IgD-negative memory B cell (primary cell): ENCODE results near the gene GMPR2. TPM values are rescaled to one million over a fixed set of nuclear protein-coding genes. Genes with fewer than 3 reads are reported as not detected.
"Not testable (repeated sequence)": the region's sequence is repeated elsewhere in the genome, so short reads cannot be mapped to it uniquely, and the experiment has no call there.

Experiments used
- H3K27ac Mint-ChIP-seq, 3 donors: one replicate each; pipeline ENCODE4 v1.8.0; 2020 to 2022; ENCODE audit warnings: mild to moderate bottlenecking in 3 of 3, mixed read lengths in 3 of 3, moderate library complexity in 1 of 3
- H3K27me3 Mint-ChIP-seq: one replicate; pipeline ENCODE4 v1.8.0; 2021; ENCODE audit warnings: mixed read lengths
- H3K36me3 Mint-ChIP-seq: one replicate; pipeline ENCODE4 v1.8.0; 2020; ENCODE audit warnings: mild to moderate bottlenecking, mixed read lengths
- H3K4me1 Mint-ChIP-seq, 3 donors: one replicate each; pipeline ENCODE4 v1.8.0; 2020 to 2022; ENCODE audit warnings: mixed read lengths in 3 of 3, mild to moderate bottlenecking in 1 of 3
- H3K4me3 Mint-ChIP-seq, 4 donors: one replicate each; pipeline ENCODE4 v1.8.0; 2020 to 2022; ENCODE audit warnings: mild to moderate bottlenecking in 4 of 4, mixed read lengths in 4 of 4, moderate library complexity in 3 of 4
- H3K9me3 Mint-ChIP-seq, 3 donors: one replicate each; pipeline ENCODE4 v1.8.0; 2020 to 2021; ENCODE audit warnings: mixed read lengths in 3 of 3, mild to moderate bottlenecking in 1 of 3
- polyA plus RNA-seq: library from polyadenylated mRNA; unstranded; fragments of 300-500 nt; fragmentation: Illumina TruSeq; gene quantifications from one replicate; pipeline ENCODE4 v1.2.3, GENCODE V29; 2021

GMPR2 gene
- polyA plus RNA-seq, 1 donor from 2014 or later, result 64.1 TPM

GRCh38 chr14:24194873-24195185, 37.9 kb upstream of the GMPR2 start:
- no peaks in the 10 kb centered on the region for H3K27me3 Mint-ChIP-seq
- peak overlapping the region; percentile 93 to 97 (median 96) for H3K4me3 Mint-ChIP-seq

GRCh38 chr14:24195186-24196070, 37.3 kb upstream of the GMPR2 start, which contains the start of gene TM9SF1:
Gene TM9SF1 (minus strand): TSS chr14:24195441. CDS start chr14:24195019, 422 bp downstream.
- H3K27ac Mint-ChIP-seq, result peak within 1 kb of the TSS; percentile 99

More at GRCh38 chr14:24194873-24195185, 37.9 kb upstream of the GMPR2 start:
- no peaks in the 10 kb centered on the region for H3K9me3 Mint-ChIP-seq
- H3K36me3 Mint-ChIP-seq, result no peaks in the 10 kb centered on the region
- H3K27ac Mint-ChIP-seq, result peak overlapping the region; percentile 99
- H3K4me1 Mint-ChIP-seq, result peaks cover 30 to 32% (median 31%) of the 10 kb centered on the region in 3 donors

GRCh38 chr14:24196071-24197055, 36.4 kb upstream of the GMPR2 start:
- peak overlapping the region; percentile 99 for H3K27ac Mint-ChIP-seq
- no peaks in the 10 kb centered on the region for H3K27me3 Mint-ChIP-seq
- peaks cover 30 to 31% (median 31%) of the 10 kb centered on the region in 3 donors for H3K4me1 Mint-ChIP-seq
- H3K4me3 Mint-ChIP-seq, result peak overlapping the region; percentile 93 to 97 (median 96)
- no peaks in the 10 kb centered on the region for H3K36me3 Mint-ChIP-seq
- no peaks in the 10 kb centered on the region for H3K9me3 Mint-ChIP-seq

More at GRCh38 chr14:24195186-24196070, 37.3 kb upstream of the GMPR2 start, which contains the start of gene TM9SF1:
- Mint-ChIP-seq H3K4me1 (peaks cover 30 to 31% (median 31%) of the 10 kb centered on the region in 3 donors), H3K9me3 (no peaks in the 10 kb centered on the region), H3K4me3 (peak within 1 kb of the TSS; percentile 93 to 97 (median 96)), H3K36me3 (no peaks in the 10 kb centered on the region), H3K27me3 (no peaks in the 10 kb centered on the region)

GRCh38 chr14:24197056-24197450, 35.7 kb upstream of the GMPR2 start:
- Mint-ChIP-seq H3K4me3 (peak overlapping the region in 3 of 4 donors; percentile 93 to 97 (median 97)), H3K36me3 (peaks cover under 1% of the 10 kb centered on the region), H3K9me3 (peaks cover 0 to 1% (median 0%) of the 10 kb centered on the region in 3 donors), H3K27me3 (no peaks in the 10 kb centered on the region), H3K27ac (peak overlapping the region; percentile 94 to 99 (median 99)), H3K4me1 (peaks cover 30 to 31% (median 31%) of the 10 kb centered on the region in 3 donors)

- peaks cover 0 to 5% (median 2%) of the 10 kb centered on the region in 3 donors for H3K9me3 Mint-ChIP-seq
- no peaks in the 10 kb centered on the region for H3K27me3 Mint-ChIP-seq
- peak overlapping the region; percentile 63 to 84 (median 63) for H3K27ac Mint-ChIP-seq
- H3K36me3 Mint-ChIP-seq, result peaks cover 2% of the 10 kb centered on the region
- peak overlapping the region in 2 of 4 donors; percentile 20 to 97 for H3K4me3 Mint-ChIP-seq
- H3K4me1 Mint-ChIP-seq, result peaks cover 27 to 30% (median 28%) of the 10 kb centered on the region in 3 donors
Observed at GRCh38 chr14:24198814-24199524, 33.8 kb upstream of the GMPR2 start.

- H3K4me3 Mint-ChIP-seq, result peak overlapping the region in 1 of 4 donors; percentile 49
- not testable (repeated sequence) for H3K36me3 Mint-ChIP-seq, H3K9me3 Mint-ChIP-seq, H3K27ac Mint-ChIP-seq, H3K27me3 Mint-ChIP-seq
- peaks cover 14 to 34% (median 26%) of the 10 kb centered on the region in 3 donors for H3K4me1 Mint-ChIP-seq
Observed at GRCh38 chr14:24202538-24202937, 30.2 kb upstream of the GMPR2 start.

GRCh38 chr14:24203249-24203886, 29.4 kb upstream of the GMPR2 start:
- Mint-ChIP-seq H3K4me1 (peaks cover 13 to 34% (median 26%) of the 10 kb centered on the region in 3 donors), H3K4me3 (peak overlapping the region in 1 of 4 donors; percentile 49)
- H3K9me3 Mint-ChIP-seq, H3K36me3 Mint-ChIP-seq, H3K27me3 Mint-ChIP-seq, H3K27ac Mint-ChIP-seq: not testable (repeated sequence)

- Mint-ChIP-seq H3K9me3 (peaks cover 0 to 5% (median 2%) of the 10 kb centered on the region in 3 donors), H3K36me3 (peaks cover 8% of the 10 kb centered on the region), H3K27ac (peak overlapping the region in 1 of 3 donors; percentile 11), H3K4me3 (peak overlapping the region in 1 of 4 donors; percentile 69), H3K27me3 (no peaks in the 10 kb centered on the region), H3K4me1 (peaks cover 6 to 25% (median 16%) of the 10 kb centered on the region in 3 donors)
Observed at GRCh38 chr14:24204163-24205146, 28.3 kb upstream of the GMPR2 start.

GRCh38 chr14:24206260-24207103, 26.2 kb upstream of the GMPR2 start:
- H3K4me1 Mint-ChIP-seq, result peaks cover 8 to 26% (median 24%) of the 10 kb centered on the region in 3 donors

GRCh38 chr14:24207104-24207551, 25.6 kb upstream of the GMPR2 start:
- H3K4me3 Mint-ChIP-seq, result no peak overlapping the region
- H3K27ac Mint-ChIP-seq, result peak overlapping the region; percentile 42 to 86 (median 60)
- peaks cover 0 to 5% (median 0%) of the 10 kb centered on the region in 3 donors for H3K9me3 Mint-ChIP-seq
- no peaks in the 10 kb centered on the region for H3K27me3 Mint-ChIP-seq
- peaks cover 13 to 30% (median 27%) of the 10 kb centered on the region in 3 donors for H3K4me1 Mint-ChIP-seq
- H3K36me3 Mint-ChIP-seq, result peaks cover 7% of the 10 kb centered on the region

More at GRCh38 chr14:24206260-24207103, 26.2 kb upstream of the GMPR2 start:
- peak overlapping the region in 1 of 4 donors; percentile 35 for H3K4me3 Mint-ChIP-seq
- H3K27me3 Mint-ChIP-seq, result no peaks in the 10 kb centered on the region
- H3K9me3 Mint-ChIP-seq, result peaks cover 0 to 5% (median 2%) of the 10 kb centered on the region in 3 donors
- H3K36me3 Mint-ChIP-seq, result peaks cover 8% of the 10 kb centered on the region
- peak overlapping the region in 2 of 3 donors; percentile 42 to 60 for H3K27ac Mint-ChIP-seq

- Mint-ChIP-seq H3K27me3 (no peaks in the 10 kb centered on the region), H3K36me3 (peaks cover 5% of the 10 kb centered on the region), H3K9me3 (peaks cover 0 to 5% (median 0%) of the 10 kb centered on the region in 3 donors), H3K27ac (peak overlapping the region in 2 of 3 donors; percentile 42 to 86), H3K4me3 (no peak overlapping the region), H3K4me1 (peaks cover 17 to 30% (median 27%) of the 10 kb centered on the region in 3 donors)
Observed at GRCh38 chr14:24207625-24208024, 25.1 kb upstream of the GMPR2 start.

- Mint-ChIP-seq H3K4me1 (peaks cover 28 to 39% (median 39%) of the 10 kb centered on the region in 3 donors), H3K9me3 (no peaks in the 10 kb centered on the region), H3K27me3 (no peaks in the 10 kb centered on the region), H3K36me3 (peaks cover 2% of the 10 kb centered on the region), H3K4me3 (peak overlapping the region in 2 of 4 donors; percentile 88 to 99), H3K27ac (peak overlapping the region in 1 of 3 donors; percentile 89)
Observed at GRCh38 chr14:24211311-24211710, 21.4 kb upstream of the GMPR2 start.
